ENCODE measurements around the gene HOMEZ.
"Not testable (repeated sequence)": the region's sequence is repeated elsewhere in the genome, so short reads cannot be mapped to it uniquely, and the experiment has no call there.

HOMEZ gene

GRCh38 chr14:23286020-23286901 is at the start of gene HOMEZ:
Gene HOMEZ (minus strand): TSS chr14:23286132. CDS start chr14:23285952, 180 bp downstream.
- DNase-seq: peak; percentile 97 to 99 (median 99)

- no peak for DNase-seq
These were observed 49.7 kb upstream of the HOMEZ start for GRCh38 chr14:23335623-23336022.

- DNase-seq: peak; percentile 76 to 84 (median 81)
These were observed 42.2 kb upstream of the HOMEZ start for GRCh38 chr14:23327947-23328744.

GRCh38 chr14:23326491-23327332 is 40.8 kb upstream of the HOMEZ start:
- DNase-seq: no peak

GRCh38 chr14:23325746-23326145 is 39.8 kb upstream of the HOMEZ start:
- not testable (repeated sequence) for DNase-seq

GRCh38 chr14:23324993-23325392 is 39.1 kb upstream of the HOMEZ start:
- no peak for DNase-seq

- DNase-seq: no peak
These were observed 38.5 kb upstream of the HOMEZ start for GRCh38 chr14:23324455-23324846.

- no peak for DNase-seq
These were observed 38.0 kb upstream of the HOMEZ start for GRCh38 chr14:23323838-23324454.

GRCh38 chr14:23322568-23323517 is 36.9 kb upstream of the HOMEZ start:
- peak in 1 of 4 experiments; percentile 13 for DNase-seq

GRCh38 chr14:23321572-23322547 is 35.9 kb upstream of the HOMEZ start:
- peak; percentile 43 to 72 (median 57) for DNase-seq

- peak; percentile 99 to 100 (median 100) for DNase-seq
These were observed 34.9 kb upstream of the HOMEZ start, which contains the start of gene PABPN1 for GRCh38 chr14:23320584-23321571. Gene PABPN1 (plus strand): TSS chr14:23321457. CDS start chr14:23321470, 13 bp downstream.

GRCh38 chr14:23319746-23320583 is 34.0 kb upstream of the HOMEZ start:
- DNase-seq: no peak

GRCh38 chr14:23316300-23316699 is 30.4 kb upstream of the HOMEZ start:
- DNase-seq: no peak

- DNase-seq: no peak
These were observed 24.6 kb upstream of the HOMEZ start for GRCh38 chr14:23310546-23310945.

GRCh38 chr14:23308721-23309445 is 23.0 kb upstream of the HOMEZ start:
- DNase-seq: no peak

All from suppressor macrophage (primary cell).